HEK293T (cell line): ENCODE results near the gene HPS3.

Experiments used
- CTCF ChIA-PET: fragments of 350-600 bp; formaldehyde crosslinking; extraction: SDS; loops from one replicate; lab custom pipeline; 2021; ENCODE audit warnings: antibody characterized with exemption, inconsistent platforms; lab: Yijun Ruan, JAX
- POLR2A ChIA-PET: fragments of 350-600 bp; formaldehyde crosslinking; extraction: SDS; loops from one replicate; lab custom pipeline; 2020; ENCODE audit warnings: antibody characterized with exemption, inconsistent platforms; lab: Yijun Ruan, JAX
- DNase-seq: peaks from one replicate; pipeline ENCODE4 v3.0.0; 2012; ENCODE audit warnings: mixed read lengths; ENCODE audit errors: extremely low spot score
- ARNT ChIP-seq: fragments of 450-650 bp; IDR thresholded peaks from 2 replicates; pipeline ENCODE4 v1.6.1; 2017; ENCODE audit warnings: mild to moderate bottlenecking
- BHLHE40 ChIP-seq: fragments of 450-650 bp; IDR thresholded peaks from 2 replicates; pipeline ENCODE4 v1.6.1; 2016; ENCODE audit warnings: mild to moderate bottlenecking, moderate library complexity, borderline replicate concordance
- CTBP1 ChIP-seq: fragments of 450-650 bp; IDR thresholded peaks from 2 replicates; pipeline ENCODE4 v1.6.1; 2016; ENCODE audit warnings: borderline replicate concordance
- ELF4 ChIP-seq: fragments of 450-650 bp; IDR thresholded peaks from 2 replicates; pipeline ENCODE4 v1.6.1; 2017; ENCODE audit warnings: antibody characterized with exemption
- FOXA1 ChIP-seq: fragments of 450-650 bp; IDR thresholded peaks from 2 replicates; pipeline ENCODE4 v1.6.1; 2016; ENCODE audit warnings: mild to moderate bottlenecking
- FOXK2 ChIP-seq: fragments of 450-650 bp; IDR thresholded peaks from 2 replicates; pipeline ENCODE4 v1.6.1; 2016; ENCODE audit warnings: mild to moderate bottlenecking
- FOXM1 ChIP-seq: fragments of 450-650 bp; IDR thresholded peaks from 2 replicates; pipeline ENCODE4 v1.6.1; 2017; ENCODE audit warnings: mild to moderate bottlenecking, borderline replicate concordance
- HDGF ChIP-seq: fragments of 450-650 bp; IDR thresholded peaks from 2 replicates; pipeline ENCODE4 v1.6.1; 2017; ENCODE audit warnings: antibody characterized with exemption, borderline replicate concordance
- L3MBTL2 ChIP-seq: fragments of 450-650 bp; conservative IDR thresholded peaks from 2 replicates; pipeline ENCODE4 v1.6.1; 2016; ENCODE audit warnings: mild to moderate bottlenecking
- LEF1 ChIP-seq: fragments of 450-650 bp; IDR thresholded peaks from 2 replicates; pipeline ENCODE4 v1.6.1; 2017; ENCODE audit warnings: mild to moderate bottlenecking, borderline replicate concordance
- NFRKB ChIP-seq: fragments of 450-650 bp; IDR thresholded peaks from 2 replicates; pipeline ENCODE4 v1.6.1; 2016; ENCODE audit warnings: mild to moderate bottlenecking, moderate library complexity
- PKNOX1 ChIP-seq: fragments of 450-650 bp; IDR thresholded peaks from 2 replicates; pipeline ENCODE4 v1.6.1; 2016
- SP1 ChIP-seq: fragments of 450-650 bp; IDR thresholded peaks from 2 replicates; pipeline ENCODE4 v1.6.1; 2017
- SUZ12 ChIP-seq: fragments of 450-650 bp; IDR thresholded peaks from 2 replicates; pipeline ENCODE4 v1.6.1; 2016; ENCODE audit warnings: mild to moderate bottlenecking
- TARDBP ChIP-seq: fragments of 450-650 bp; IDR thresholded peaks from 2 replicates; pipeline ENCODE4 v1.6.1; 2016
- ZNF384 ChIP-seq: fragments of 450-650 bp; IDR thresholded peaks from 2 replicates; pipeline ENCODE4 v1.6.1; 2016

Gene HPS3

DNA sequence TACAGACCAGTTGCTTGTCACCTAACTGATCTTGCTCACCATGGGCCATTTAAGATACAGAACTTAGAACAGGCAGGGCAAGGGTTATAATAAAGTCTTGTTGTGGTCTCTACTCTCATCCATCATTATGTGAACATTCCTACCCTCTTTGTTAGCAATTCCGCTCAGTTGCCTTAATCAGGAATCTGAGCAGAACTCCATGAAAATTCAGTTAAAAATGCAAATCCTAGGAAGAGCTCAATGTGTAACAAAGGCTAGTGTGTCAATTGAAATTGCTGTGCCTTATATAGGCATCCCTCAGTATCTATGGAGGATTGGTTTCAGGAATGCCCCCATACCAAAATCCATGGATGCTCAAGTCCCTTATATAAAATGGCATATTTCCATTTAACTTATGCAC, 47.7 kb downstream of the HPS3 start:
- DNase-seq: no peak
- TF ChIP-seq NFRKB: no peak
- no peak for TF ChIP-seq ZNF384
- no peak for TF ChIP-seq TARDBP
- no peak for TF ChIP-seq FOXA1
- no peak for TF ChIP-seq L3MBTL2
- TF ChIP-seq PKNOX1: no peak
- no peak for TF ChIP-seq ELF4
- TF ChIP-seq SUZ12: no peak
- no peak for TF ChIP-seq CTBP1
- TF ChIP-seq BHLHE40: no peak
- no peak for TF ChIP-seq HDGF
- TF ChIP-seq ARNT: no peak
- no peak for TF ChIP-seq FOXM1
- no peak for TF ChIP-seq FOXK2
- no peak for TF ChIP-seq LEF1
- POLR2A ChIA-PET: no interaction called here
- CTCF ChIA-PET: no interaction called here

DNA sequence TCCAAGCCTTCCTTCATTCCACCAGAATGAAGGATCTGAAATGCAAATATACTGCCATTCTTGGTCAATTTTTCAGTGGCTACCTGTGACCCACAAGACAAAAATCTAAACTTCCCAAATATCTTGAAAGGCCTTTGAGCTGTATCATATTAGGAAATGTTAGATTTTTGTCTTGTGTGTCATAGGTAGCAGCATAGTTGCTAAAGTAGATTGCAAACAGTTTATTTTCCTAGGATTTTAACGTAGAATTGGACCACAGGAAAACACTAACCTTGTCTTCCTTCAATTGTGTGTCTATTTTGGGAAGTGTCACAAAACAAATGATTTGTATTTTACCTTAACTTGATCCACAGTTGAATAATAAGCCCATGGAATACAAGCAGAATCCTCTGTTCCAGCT, 49.8 kb downstream of the HPS3 start:
- POLR2A ChIA-PET: no interaction called here
- CTCF ChIA-PET: interaction anchor here (0.6 kb wide), 1 partner anchor 976 kb away, joined by 6 read pairs; no protein-coding TSS in a partner anchor
- TF ChIP-seq FOXA1 (no peak), NFRKB (no peak), BHLHE40 (no peak), L3MBTL2 (no peak), FOXK2 (no peak), LEF1 (no peak)
- DNase-seq: no peak

- DNase-seq: peak; percentile 8
- POLR2A ChIA-PET: no interaction called here
- TF ChIP-seq SUZ12 (no peak), CTBP1 (no peak)
- CTCF ChIA-PET: no interaction called here
These were observed 50.7 kb downstream of the HPS3 start for GRCh38 chr3:149180057-149180573.

- CTCF ChIA-PET: no interaction called here
- TF ChIP-seq SP1 (no peak), LEF1 (no peak), NFRKB (no peak), ZNF384 (no peak), L3MBTL2 (no peak), BHLHE40 (no peak), HDGF (no peak), FOXA1 (no peak), FOXM1 (no peak)
- POLR2A ChIA-PET: no interaction called here
- no peak for DNase-seq
These were observed 51.7 kb downstream of the HPS3 start for GRCh38 chr3:149181182-149181581.

DNA sequence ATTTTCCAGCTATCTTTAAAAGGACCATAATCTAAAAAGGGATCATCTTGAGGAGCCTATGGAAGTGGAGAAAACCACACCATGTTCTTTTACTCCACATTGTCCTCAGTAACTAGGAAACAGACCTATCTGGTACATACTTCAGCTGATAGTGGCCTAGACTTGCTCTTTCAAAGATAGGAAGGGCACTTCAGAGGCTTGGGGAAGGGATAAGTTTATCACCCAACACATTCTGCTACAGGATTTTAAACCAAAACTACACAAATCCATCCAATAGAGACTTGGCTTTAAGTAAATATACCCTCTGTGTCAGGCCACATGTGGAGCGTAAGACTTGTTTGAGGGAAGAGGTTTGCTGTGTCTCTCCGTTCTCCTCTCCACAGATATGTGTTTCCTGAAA, 56.8 kb downstream of the HPS3 start:
- DNase-seq: no peak
- ChIA-PET CTCF (no interaction called here), POLR2A (no interaction called here)
- TF ChIP-seq FOXK2: no peak
- TF ChIP-seq ELF4: no peak
- TF ChIP-seq TARDBP: no peak
- TF ChIP-seq SUZ12: no peak
- TF ChIP-seq PKNOX1: no peak
- no peak for TF ChIP-seq LEF1
- no peak for TF ChIP-seq L3MBTL2
- TF ChIP-seq FOXA1: no peak
- TF ChIP-seq ARNT: no peak
- TF ChIP-seq FOXM1: no peak
- no peak for TF ChIP-seq NFRKB
- no peak for TF ChIP-seq SP1
- no peak for TF ChIP-seq ZNF384
- no peak for TF ChIP-seq BHLHE40
- no peak for TF ChIP-seq CTBP1
- TF ChIP-seq HDGF: no peak

GRCh38 chr3:149186721-149187120, 57.3 kb downstream of the HPS3 start:
- ChIA-PET POLR2A (no interaction called here), CTCF (no interaction called here)
- no peak for TF ChIP-seq PKNOX1
- TF ChIP-seq FOXM1: no peak
- TF ChIP-seq BHLHE40: no peak
- TF ChIP-seq NFRKB: no peak
- no peak for DNase-seq

DNA sequence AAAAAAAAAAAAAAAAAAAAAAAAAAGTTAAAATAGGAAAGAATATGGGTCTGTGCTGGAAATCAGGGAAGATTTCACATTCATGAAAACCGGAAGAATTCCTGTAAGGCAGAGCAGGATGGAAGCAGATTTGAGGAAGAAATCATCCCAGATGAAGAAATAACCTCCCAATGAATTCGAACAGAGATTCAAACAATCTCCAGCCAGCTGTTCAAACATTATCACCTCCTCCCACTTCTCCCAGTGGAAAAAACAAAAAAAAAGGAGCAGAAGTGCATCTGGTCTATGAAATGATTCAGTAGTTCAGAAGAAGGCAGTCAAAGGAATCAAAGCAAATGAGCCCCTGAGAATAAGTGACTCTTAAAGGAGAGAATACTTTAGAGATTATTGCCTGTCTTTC, 59.1 kb downstream of the HPS3 start:
- CTCF ChIA-PET: no interaction called here
- POLR2A ChIA-PET: no interaction called here
- DNase-seq: no peak
- no peak for TF ChIP-seq ARNT
- no peak for TF ChIP-seq PKNOX1
- TF ChIP-seq L3MBTL2: no peak
- TF ChIP-seq FOXK2: no peak
- no peak for TF ChIP-seq TARDBP
- TF ChIP-seq HDGF: no peak
